Measurements from ENCODE around the gene ATF6. TPM values are rescaled to one million over a fixed set of nuclear protein-coding genes. Genes with fewer than 3 reads are reported as not detected.
"Not testable (repeated sequence)": the region's sequence is repeated elsewhere in the genome, so short reads cannot be mapped to it uniquely, and the experiment has no call there.

The ATF6 gene
- total RNA-seq, 1 donor from 2014 or later, result 22.9 TPM

DNA sequence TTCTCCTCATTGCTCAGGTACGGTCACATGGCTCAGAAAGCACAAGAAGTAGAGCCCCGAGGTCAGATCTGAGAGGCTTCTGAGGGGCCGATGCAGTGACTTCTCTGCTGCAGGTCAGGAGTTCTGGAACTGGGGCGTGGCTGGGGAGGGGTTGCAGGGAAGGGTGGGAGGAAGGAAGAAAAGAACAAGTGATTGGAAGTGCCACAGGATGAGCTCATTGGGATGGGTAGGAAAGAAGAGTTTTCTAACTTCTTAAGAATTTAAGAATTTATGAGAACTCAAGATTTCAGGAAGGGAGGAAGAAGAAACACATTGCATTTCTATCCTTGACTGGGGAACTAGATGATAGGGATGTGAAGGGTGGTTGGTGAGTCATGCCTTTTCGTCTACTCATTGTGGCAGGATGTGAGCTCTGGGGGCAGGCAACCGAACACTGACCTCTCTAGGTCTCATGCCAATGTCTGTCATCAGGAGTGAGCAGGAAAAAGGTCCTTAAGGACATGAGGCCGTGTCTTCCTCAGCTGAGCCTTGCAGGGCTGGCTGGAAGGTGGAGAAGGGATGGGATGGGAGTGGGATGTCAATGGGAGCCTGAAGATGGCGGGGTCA is 44.3 kb upstream of the ATF6 start:
- DNase-seq (ENCODE audit: extremely low spot score, unreplicated experiment), result no peak
- H3K27ac Mint-ChIP-seq, result no peak overlapping the region
- H3K36me3 Mint-ChIP-seq, result no peaks in the 10 kb centered on the region
- H3K4me1 Mint-ChIP-seq (ENCODE audit: unreplicated experiment), result peaks cover 6% of the 10 kb centered on the region
- H3K4me3 Mint-ChIP-seq, result no peak overlapping the region
- TF ChIP-seq, protein P1, sequence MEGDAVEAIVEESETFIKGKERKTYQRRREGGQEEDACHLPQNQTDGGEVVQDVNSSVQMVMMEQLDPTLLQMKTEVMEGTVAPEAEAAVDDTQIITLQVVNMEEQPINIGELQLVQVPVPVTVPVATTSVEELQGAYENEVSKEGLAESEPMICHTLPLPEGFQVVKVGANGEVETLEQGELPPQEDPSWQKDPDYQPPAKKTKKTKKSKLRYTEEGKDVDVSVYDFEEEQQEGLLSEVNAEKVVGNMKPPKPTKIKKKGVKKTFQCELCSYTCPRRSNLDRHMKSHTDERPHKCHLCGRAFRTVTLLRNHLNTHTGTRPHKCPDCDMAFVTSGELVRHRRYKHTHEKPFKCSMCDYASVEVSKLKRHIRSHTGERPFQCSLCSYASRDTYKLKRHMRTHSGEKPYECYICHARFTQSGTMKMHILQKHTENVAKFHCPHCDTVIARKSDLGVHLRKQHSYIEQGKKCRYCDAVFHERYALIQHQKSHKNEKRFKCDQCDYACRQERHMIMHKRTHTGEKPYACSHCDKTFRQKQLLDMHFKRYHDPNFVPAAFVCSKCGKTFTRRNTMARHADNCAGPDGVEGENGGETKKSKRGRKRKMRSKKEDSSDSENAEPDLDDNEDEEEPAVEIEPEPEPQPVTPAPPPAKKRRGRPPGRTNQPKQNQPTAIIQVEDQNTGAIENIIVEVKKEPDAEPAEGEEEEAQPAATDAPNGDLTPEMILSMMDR (conservative IDR thresholded peaks at IDR 0.05), result no peak
- peaks cover 70% of the 10 kb centered on the region for H3K27me3 Mint-ChIP-seq
- H3K9me3 Mint-ChIP-seq, result no peaks in the 10 kb centered on the region

DNA sequence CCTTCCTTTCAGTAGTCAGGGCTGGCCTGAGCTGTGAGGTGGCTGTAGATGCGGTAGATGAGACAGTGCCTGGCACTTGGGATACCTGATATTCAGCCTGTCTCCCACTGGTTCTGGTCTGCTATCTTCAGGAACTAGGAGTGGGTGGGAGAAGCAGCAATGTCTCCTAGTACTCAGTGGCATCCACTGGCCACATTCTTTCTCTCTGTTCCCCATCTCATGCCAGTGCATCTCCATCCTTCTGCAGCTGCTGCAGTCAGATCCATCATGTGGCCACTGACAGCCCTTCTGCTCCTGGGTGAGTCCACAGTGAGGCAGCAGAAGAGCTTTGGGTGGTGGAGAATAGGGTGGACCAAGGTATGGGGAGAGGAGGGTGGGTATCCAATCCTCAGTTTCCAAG is 43.7 kb upstream of the ATF6 start:
- peaks cover 6% of the 10 kb centered on the region for H3K4me1 Mint-ChIP-seq (ENCODE audit: unreplicated experiment)
- no peak for DNase-seq (ENCODE audit: extremely low spot score, unreplicated experiment)
- no peaks in the 10 kb centered on the region for H3K9me3 Mint-ChIP-seq
- no peak overlapping the region for H3K27ac Mint-ChIP-seq
- H3K27me3 Mint-ChIP-seq, result peaks cover 65% of the 10 kb centered on the region
- TF ChIP-seq, protein P1 (conservative IDR thresholded peaks at IDR 0.05), result no peak
- no peaks in the 10 kb centered on the region for H3K36me3 Mint-ChIP-seq
- H3K4me3 Mint-ChIP-seq, result no peak overlapping the region

DNA sequence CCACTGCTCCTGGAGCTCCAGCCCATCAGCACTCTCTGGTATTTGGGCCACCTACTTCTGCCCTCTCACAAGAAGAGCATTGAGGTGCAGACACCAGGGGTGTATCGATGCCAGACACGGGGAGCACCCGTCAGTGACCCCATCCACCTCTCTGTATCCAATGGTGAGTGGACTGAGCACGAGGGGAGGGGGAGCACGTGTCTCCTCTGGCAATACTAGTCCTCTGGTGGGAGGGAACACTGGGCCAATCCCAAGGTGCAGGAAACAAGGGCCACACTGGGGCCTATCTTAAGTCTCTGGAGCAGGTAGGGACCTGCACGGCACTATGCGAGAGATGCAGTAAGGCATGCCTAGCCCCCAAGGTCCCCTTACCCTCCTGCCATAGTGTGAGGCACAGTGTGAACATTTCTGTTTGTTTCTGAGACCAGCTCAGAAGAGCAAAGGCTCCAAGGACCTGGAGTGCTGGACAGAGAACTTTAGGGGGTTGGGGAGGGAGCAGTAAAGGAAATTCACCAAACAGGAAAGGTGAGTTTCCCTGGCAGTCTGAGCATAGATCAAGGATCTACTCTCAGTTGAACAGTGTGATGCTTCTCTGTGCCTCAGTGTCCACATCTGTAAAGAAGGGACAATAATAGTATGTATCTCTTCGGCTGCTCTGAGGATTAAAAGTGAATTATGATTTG is 42.5 kb upstream of the ATF6 start:
- Mint-ChIP-seq H3K27ac (peak overlapping the region; percentile 44), H3K4me1 (ENCODE audit: unreplicated experiment) (peaks cover 6% of the 10 kb centered on the region), H3K36me3 (no peaks in the 10 kb centered on the region), H3K4me3 (peak overlapping the region; percentile 54), H3K9me3 (no peaks in the 10 kb centered on the region), H3K27me3 (peaks cover 59% of the 10 kb centered on the region)
- DNase-seq (ENCODE audit: extremely low spot score, unreplicated experiment), result no peak
- TF ChIP-seq, protein P1 (conservative IDR thresholded peaks at IDR 0.05), result no peak

DNA sequence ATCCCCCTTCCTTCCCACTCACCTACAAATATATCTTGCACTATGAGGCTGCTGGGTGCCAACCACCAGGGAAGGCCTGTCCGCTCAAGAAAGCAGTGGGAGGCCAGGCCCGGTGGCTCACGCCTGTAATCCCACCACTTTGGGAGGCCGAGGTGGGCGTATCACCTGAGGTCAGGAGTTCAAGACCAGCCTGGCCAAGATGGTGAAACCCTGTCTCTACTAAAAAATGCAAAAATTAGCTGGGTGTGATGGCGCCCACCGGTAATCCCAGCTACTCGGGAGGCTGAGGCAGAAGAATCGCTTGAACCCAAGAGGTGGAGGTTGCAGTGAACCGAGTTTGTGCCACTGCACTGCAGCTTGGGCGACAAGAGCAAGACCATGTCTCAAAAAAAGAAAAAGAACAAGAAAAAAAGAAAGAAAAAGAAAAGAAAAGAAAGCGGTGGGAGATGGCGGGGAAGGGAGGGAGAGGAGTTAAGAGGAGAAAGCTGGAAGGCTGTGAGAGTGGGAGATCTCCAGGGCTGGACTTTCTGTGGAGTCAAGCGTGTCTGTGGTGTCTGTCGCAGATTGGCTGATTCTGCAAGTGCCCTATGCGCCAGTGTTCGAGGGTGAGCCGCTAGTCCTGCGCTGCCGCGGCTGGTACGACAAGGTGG is 40.7 kb upstream of the ATF6 start:
- DNase-seq (ENCODE audit: extremely low spot score, unreplicated experiment); H3K9me3 Mint-ChIP-seq; H3K36me3 Mint-ChIP-seq: not testable (repeated sequence)
- H3K27ac Mint-ChIP-seq, result peak overlapping the region; percentile 85
- H3K4me1 Mint-ChIP-seq (ENCODE audit: unreplicated experiment), result peaks cover 13% of the 10 kb centered on the region
- peak overlapping the region; percentile 97 for H3K4me3 Mint-ChIP-seq
- peaks cover 62% of the 10 kb centered on the region for H3K27me3 Mint-ChIP-seq

DNA sequence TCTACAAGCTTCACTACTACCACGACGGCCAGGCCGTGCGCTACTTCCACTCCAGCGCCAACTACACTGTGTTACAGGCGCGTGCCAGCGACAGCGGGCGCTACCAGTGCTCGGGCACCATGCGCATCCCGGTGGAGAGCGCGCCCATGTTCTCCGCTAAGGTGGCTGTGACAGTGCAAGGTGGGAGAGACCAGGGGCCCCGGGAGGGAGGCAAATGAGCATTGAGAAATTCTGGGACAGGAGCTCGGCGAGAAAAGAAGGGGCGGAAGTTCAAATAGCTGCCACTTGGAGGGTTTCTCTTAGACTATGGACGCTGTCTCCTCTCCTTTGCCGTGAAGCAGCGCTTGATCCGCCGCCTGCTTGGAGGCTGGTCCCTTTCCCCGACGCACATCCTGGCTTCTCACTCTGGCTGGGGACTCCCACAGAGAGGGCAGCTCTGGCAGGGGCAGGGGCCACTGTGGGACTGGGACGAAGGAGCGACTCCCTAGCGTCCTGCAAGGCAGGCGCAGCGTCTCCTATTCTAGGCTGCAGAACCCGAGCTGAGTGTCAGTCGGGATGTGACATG is 40.1 kb upstream of the ATF6 start:
- DNase-seq (ENCODE audit: extremely low spot score, unreplicated experiment), result no peak
- H3K4me3 Mint-ChIP-seq, result peak overlapping the region; percentile 97
- no peaks in the 10 kb centered on the region for H3K36me3 Mint-ChIP-seq
- peaks cover 13% of the 10 kb centered on the region for H3K4me1 Mint-ChIP-seq (ENCODE audit: unreplicated experiment)
- TF ChIP-seq, protein P1 (conservative IDR thresholded peaks at IDR 0.05), result peak; percentile 73
- H3K27ac Mint-ChIP-seq, result peak overlapping the region; percentile 85
- peaks cover 4% of the 10 kb centered on the region for H3K9me3 Mint-ChIP-seq
- H3K27me3 Mint-ChIP-seq, result peaks cover 59% of the 10 kb centered on the region
